ENCODE measurements around the gene SH3GL2.

SH3GL2 gene

DNA sequence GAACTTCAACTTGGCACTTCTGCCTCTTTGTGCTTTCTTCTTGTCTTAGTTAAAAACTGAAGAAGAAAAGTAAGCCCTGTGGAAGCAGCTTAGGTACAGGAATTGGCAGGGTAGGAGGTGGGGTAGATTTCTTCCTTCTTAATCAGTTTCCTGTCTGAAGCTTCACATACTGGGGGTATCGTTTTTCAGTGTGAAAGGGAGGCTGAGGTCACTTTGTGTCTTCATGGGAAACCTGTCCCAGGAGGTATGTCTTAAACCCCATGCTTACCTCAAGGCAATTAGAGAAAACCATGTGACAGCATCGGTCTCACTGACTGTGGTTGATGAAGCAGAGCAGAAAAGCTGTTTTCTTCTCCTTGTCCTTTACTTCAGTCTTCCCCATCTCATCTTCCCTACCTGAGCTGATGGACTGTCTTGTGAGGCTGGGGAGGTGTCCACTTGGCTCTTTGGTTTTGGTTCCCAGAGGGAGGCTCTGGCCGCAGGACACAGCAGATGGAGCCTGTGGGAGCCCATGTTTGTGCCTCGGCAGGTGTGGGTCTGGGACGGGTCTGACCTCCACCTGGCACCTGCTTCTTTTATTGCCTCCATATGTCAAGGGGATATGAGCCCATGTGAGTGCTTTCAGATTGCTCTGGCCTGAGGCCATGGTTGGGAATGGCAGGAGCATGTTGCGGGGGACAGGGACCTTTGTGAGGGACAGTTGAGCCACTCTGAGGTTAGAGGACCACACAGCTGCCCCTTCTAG lies 47.0 kb downstream of the SH3GL2 start:
- no peak for TF ChIP-seq ZC3H10 (CRISPR knock-in tag; IDR thresholded peaks at IDR 0.05)
- no peak for TF ChIP-seq ISL1 (CRISPR knock-in tag; IDR thresholded peaks at IDR 0.05)
- no peak for TF ChIP-seq ZFP3 (CRISPR knock-in tag; IDR thresholded peaks at IDR 0.05)
- TF ChIP-seq, protein P1, sequence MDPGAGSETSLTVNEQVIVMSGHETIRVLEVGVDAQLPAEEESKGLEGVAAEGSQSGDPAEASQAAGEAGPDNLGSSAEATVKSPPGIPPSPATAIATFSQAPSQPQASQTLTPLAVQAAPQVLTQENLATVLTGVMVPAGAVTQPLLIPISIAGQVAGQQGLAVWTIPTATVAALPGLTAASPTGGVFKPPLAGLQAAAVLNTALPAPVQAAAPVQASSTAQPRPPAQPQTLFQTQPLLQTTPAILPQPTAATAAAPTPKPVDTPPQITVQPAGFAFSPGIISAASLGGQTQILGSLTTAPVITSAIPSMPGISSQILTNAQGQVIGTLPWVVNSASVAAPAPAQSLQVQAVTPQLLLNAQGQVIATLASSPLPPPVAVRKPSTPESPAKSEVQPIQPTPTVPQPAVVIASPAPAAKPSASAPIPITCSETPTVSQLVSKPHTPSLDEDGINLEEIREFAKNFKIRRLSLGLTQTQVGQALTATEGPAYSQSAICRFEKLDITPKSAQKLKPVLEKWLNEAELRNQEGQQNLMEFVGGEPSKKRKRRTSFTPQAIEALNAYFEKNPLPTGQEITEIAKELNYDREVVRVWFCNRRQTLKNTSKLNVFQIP (CRISPR knock-in tag; IDR thresholded peaks at IDR 0.05; ENCODE audit: borderline replicate concordance, low read depth): no peak
- no peak for TF ChIP-seq ESRRG (CRISPR knock-in tag; IDR thresholded peaks at IDR 0.05)
- no peak for TF ChIP-seq ZNF565 (CRISPR knock-in tag; conservative IDR thresholded peaks at IDR 0.05; ENCODE audit: low read depth)
- no peak for TF ChIP-seq SNAI2 (CRISPR knock-in tag; IDR thresholded peaks at IDR 0.05)
- TF ChIP-seq ARNTL (CRISPR knock-in tag; IDR thresholded peaks at IDR 0.05; ENCODE audit: borderline replicate concordance, low read depth): no peak
- TF ChIP-seq, protein P2, sequence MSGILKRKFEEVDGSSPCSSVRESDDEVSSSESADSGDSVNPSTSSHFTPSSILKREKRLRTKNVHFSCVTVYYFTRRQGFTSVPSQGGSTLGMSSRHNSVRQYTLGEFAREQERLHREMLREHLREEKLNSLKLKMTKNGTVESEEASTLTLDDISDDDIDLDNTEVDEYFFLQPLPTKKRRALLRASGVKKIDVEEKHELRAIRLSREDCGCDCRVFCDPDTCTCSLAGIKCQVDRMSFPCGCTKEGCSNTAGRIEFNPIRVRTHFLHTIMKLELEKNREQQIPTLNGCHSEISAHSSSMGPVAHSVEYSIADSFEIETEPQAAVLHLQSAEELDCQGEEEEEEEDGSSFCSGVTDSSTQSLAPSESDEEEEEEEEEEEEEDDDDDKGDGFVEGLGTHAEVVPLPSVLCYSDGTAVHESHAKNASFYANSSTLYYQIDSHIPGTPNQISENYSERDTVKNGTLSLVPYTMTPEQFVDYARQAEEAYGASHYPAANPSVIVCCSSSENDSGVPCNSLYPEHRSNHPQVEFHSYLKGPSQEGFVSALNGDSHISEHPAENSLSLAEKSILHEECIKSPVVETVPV (CRISPR knock-in tag; IDR thresholded peaks at IDR 0.05): no peak
- TF ChIP-seq, protein P3, sequence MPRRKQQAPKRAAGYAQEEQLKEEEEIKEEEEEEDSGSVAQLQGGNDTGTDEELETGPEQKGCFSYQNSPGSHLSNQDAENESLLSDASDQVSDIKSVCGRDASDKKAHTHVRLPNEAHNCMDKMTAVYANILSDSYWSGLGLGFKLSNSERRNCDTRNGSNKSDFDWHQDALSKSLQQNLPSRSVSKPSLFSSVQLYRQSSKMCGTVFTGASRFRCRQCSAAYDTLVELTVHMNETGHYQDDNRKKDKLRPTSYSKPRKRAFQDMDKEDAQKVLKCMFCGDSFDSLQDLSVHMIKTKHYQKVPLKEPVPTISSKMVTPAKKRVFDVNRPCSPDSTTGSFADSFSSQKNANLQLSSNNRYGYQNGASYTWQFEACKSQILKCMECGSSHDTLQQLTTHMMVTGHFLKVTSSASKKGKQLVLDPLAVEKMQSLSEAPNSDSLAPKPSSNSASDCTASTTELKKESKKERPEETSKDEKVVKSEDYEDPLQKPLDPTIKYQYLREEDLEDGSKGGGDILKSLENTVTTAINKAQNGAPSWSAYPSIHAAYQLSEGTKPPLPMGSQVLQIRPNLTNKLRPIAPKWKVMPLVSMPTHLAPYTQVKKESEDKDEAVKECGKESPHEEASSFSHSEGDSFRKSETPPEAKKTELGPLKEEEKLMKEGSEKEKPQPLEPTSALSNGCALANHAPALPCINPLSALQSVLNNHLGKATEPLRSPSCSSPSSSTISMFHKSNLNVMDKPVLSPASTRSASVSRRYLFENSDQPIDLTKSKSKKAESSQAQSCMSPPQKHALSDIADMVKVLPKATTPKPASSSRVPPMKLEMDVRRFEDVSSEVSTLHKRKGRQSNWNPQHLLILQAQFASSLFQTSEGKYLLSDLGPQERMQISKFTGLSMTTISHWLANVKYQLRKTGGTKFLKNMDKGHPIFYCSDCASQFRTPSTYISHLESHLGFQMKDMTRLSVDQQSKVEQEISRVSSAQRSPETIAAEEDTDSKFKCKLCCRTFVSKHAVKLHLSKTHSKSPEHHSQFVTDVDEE (CRISPR knock-in tag; IDR thresholded peaks at IDR 0.05): no peak
- TF ChIP-seq ZNF70 (CRISPR knock-in tag; IDR thresholded peaks at IDR 0.05): no peak
- TF ChIP-seq, protein P4, sequence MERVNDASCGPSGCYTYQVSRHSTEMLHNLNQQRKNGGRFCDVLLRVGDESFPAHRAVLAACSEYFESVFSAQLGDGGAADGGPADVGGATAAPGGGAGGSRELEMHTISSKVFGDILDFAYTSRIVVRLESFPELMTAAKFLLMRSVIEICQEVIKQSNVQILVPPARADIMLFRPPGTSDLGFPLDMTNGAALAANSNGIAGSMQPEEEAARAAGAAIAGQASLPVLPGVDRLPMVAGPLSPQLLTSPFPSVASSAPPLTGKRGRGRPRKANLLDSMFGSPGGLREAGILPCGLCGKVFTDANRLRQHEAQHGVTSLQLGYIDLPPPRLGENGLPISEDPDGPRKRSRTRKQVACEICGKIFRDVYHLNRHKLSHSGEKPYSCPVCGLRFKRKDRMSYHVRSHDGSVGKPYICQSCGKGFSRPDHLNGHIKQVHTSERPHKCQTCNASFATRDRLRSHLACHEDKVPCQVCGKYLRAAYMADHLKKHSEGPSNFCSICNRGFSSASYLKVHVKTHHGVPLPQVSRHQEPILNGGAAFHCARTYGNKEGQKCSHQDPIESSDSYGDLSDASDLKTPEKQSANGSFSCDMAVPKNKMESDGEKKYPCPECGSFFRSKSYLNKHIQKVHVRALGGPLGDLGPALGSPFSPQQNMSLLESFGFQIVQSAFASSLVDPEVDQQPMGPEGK (CRISPR knock-in tag; IDR thresholded peaks at IDR 0.05; ENCODE audit: borderline replicate concordance): no peak
- TF ChIP-seq, protein P5, sequence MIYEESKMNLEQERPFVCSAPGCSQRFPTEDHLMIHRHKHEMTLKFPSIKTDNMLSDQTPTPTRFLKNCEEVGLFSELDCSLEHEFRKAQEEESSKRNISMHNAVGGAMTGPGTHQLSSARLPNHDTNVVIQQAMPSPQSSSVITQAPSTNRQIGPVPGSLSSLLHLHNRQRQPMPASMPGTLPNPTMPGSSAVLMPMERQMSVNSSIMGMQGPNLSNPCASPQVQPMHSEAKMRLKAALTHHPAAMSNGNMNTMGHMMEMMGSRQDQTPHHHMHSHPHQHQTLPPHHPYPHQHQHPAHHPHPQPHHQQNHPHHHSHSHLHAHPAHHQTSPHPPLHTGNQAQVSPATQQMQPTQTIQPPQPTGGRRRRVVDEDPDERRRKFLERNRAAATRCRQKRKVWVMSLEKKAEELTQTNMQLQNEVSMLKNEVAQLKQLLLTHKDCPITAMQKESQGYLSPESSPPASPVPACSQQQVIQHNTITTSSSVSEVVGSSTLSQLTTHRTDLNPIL (CRISPR knock-in tag; IDR thresholded peaks at IDR 0.05; ENCODE audit: low read depth): no peak
- TF ChIP-seq TCF4 (CRISPR knock-in tag; IDR thresholded peaks at IDR 0.05; ENCODE audit: borderline replicate concordance): no peak
- no peak for TF ChIP-seq BACH2 (CRISPR knock-in tag; IDR thresholded peaks at IDR 0.05; ENCODE audit: borderline replicate concordance)
- TF ChIP-seq RARB (CRISPR knock-in tag; IDR thresholded peaks at IDR 0.05): no peak
- TF ChIP-seq ZFP30 (CRISPR knock-in tag; IDR thresholded peaks at IDR 0.05): no peak
- no peak for TF ChIP-seq ZNF8 (CRISPR knock-in tag; IDR thresholded peaks at IDR 0.05)
- no peak for TF ChIP-seq OSR1 (CRISPR knock-in tag; IDR thresholded peaks at IDR 0.05)
- TF ChIP-seq TOX (CRISPR knock-in tag; IDR thresholded peaks at IDR 0.05; ENCODE audit: borderline replicate concordance): no peak
- no peak for ATAC-seq

DNA sequence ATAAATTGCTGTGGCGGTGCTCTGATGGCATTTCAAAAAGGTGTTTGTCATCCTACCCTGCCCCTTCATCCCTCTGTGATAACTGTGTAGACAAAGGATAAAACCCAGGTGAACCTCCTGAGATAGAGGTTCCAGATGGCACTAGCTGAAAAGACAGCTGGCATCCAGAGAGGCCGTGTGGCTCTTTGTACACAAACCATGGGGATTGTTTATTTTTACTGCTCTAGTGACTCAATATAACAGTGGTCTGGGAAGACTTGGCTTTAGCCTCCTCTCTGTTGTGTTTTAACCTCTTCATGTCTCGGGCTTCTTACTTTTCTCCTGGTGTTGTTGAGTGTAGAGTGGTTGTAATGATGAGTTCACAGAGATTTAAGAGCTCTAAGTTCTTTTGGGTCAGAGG lies 48.8 kb downstream of the SH3GL2 start:
- ATAC-seq: no peak
- TF ChIP-seq, protein P4 (CRISPR knock-in tag; IDR thresholded peaks at IDR 0.05; ENCODE audit: borderline replicate concordance): no peak
- TF ChIP-seq, protein P2 (CRISPR knock-in tag; IDR thresholded peaks at IDR 0.05): no peak
- TF ChIP-seq TOX (CRISPR knock-in tag; IDR thresholded peaks at IDR 0.05; ENCODE audit: borderline replicate concordance) (no peak), PPARA (CRISPR knock-in tag; IDR thresholded peaks at IDR 0.05; ENCODE audit: borderline replicate concordance) (no peak), TCF4 (CRISPR knock-in tag; IDR thresholded peaks at IDR 0.05; ENCODE audit: borderline replicate concordance) (no peak), ZFP3 (CRISPR knock-in tag; IDR thresholded peaks at IDR 0.05) (no peak), BACH2 (CRISPR knock-in tag; IDR thresholded peaks at IDR 0.05; ENCODE audit: borderline replicate concordance) (no peak), ZNF70 (CRISPR knock-in tag; IDR thresholded peaks at IDR 0.05) (no peak), OSR1 (CRISPR knock-in tag; IDR thresholded peaks at IDR 0.05) (no peak), ZC3H10 (CRISPR knock-in tag; IDR thresholded peaks at IDR 0.05) (no peak), ZNF565 (CRISPR knock-in tag; conservative IDR thresholded peaks at IDR 0.05; ENCODE audit: low read depth) (no peak)
